ENCODE measurements around the gene PARP9.

Gene PARP9

DNA sequence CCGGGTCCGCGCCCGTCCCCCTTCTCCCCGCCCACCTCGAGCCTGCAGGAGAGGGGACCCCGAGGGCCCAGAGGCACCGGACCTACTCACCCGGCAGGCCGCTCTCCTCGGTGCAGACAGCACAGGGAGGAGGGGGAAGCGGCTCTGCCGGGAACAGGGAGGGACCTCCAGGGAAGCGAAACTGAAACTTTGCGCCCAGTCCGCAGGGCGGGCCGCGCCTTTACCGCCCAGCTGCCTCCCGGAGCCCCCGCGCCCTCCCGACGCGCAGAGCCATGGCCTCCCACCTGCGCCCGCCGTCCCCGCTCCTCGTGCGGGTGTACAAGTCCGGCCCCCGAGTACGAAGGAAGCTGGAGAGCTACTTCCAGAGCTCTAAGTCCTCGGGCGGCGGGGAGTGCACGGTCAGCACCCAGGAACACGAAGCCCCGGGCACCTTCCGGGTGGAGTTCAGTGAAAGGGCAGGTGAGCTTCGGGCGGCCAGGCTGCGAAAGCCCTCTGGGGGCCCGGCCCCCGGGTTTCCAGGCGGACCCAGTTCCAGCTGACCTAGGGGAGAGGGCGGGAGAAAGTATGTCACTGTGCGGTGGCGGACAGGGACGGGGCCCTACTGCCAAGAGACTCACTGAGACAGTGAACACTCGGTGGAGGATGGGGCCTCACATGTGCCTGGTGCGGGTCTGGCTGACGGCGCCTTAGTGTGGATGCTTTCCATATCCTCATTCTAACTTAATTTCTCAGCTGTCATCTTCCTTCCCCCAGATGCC, at the start of gene PARP9, which contains the start of gene DTX3L:
TSS of gene PARP9 (minus strand) at position 146 of the 758 bp plus-strand sequence. CDS start 4,680 bp downstream, outside the sequence.
TSS of gene DTX3L (plus strand) at position 184 of the 758 bp plus-strand sequence. CDS start at position 273, 89 bp downstream.
- peak; percentile 80 for DNase-seq

DNA sequence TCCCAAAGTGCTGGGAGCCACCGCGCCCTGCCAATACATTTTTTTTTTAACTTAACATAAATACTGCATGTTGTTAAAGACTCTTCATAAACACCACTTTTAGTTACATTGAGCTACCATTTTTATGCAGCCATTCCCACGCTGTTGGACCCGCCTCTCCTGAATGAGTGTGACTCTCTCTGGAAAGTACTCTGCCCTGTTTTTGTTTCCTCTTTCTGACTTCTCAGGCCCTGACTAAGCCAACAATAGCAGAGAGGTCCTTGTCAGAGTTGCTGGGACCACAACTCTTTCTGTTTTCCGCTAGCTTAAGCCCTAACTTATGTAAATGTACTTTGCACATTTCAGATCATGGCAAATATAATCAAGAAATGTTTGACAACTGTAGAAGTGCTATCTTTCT, 48.6 kb upstream of the PARP9 start:
- DNase-seq = no peak

DNA sequence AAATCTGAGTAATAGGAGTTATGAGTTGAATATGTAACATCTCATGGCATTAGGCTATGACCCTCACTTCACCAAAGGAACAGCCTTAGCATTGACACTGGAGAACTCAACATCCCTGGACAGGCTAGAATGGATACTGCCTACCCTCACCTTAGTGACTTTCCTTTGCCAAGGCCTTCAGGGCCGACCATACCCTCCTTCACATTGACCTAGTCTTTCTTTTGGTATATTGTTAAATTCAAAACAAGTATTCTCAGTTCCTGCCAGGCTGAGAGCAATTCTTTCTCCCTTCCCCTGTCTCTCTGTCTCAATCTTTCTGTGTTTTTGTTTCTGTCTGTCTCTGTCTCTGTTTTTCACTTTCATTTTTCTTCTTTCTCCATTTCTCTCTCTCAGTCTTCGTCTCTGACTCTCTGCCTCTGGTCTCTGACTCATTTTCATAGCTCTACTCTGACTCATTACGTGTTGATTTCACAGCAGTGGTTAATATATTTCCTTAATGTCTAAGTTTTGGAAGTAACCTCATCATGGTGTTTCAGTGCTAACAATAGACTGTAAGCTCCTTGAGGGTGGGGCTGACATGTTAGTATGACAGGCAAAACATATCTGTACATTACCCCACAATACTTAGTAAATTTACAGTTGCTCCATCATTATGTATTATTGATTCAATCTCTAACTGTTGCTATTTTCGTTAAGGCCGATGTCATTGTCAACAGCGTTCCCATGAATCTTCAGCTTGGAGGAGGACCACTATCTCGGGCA, 45.9 kb upstream of the PARP9 start:
- DNase-seq = peak; percentile 13

DNA sequence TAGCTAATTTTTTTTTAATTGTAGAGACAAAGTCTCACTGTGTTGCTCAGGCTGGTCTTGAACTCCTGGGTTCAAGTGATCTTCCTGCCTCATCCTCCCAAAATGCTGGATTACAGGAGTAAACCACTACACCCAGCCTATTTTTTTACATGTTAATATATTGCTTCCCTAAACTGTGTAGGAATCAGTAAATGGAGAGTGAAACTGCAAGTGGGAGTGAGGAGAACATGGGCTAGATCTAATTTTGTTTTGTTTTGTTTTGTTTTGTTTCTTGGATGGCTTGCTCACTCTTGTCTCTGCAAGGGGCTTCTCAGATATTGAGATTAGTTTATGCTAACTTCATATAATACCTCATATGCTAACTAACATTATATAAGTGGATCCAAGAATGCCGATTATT, 44.8 kb upstream of the PARP9 start:
- no peak for DNase-seq

DNA sequence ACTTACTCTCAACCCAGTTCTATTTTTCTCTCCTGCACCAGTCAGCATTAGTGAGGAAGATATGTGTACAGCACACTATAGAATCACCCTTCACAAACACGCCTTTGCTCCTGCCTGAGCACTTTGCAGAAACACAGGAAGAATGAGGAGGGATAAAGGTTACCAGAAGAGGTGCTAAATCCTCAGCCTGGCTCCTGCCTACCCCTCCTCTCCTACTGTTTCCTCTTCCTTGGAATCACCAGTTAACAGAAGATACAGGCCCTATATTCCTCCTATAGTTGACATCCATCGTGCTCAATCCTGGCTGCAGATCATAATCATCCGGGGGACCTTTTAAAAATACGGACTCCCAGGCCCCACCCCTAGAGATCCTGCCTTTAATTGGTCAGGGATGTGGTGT, 42.2 kb upstream of the PARP9 start:
- DNase-seq = no peak

DNA sequence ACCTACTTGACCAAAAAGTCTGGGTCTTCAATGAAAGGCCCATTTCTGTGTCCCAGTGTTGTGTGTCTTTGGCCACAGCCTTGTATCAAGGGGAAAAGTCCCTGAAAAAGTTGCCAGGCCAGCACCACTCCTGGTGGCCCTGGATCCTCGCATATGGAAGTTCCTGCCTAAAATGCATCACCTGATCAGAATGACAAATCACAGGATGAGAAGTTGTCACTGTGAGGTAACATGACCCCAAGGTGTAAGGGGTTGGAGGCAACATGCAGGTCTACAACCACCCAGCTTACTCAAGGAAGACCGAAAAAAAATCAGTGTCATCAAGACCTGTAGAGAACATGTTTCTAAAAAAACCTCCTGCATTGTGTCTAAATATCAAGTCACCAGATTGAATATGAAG, 39.0 kb upstream of the PARP9 start:
- no peak for DNase-seq

GRCh38 chr3:122602011-122602710, 38.1 kb upstream of the PARP9 start:
- no peak for DNase-seq

DNA sequence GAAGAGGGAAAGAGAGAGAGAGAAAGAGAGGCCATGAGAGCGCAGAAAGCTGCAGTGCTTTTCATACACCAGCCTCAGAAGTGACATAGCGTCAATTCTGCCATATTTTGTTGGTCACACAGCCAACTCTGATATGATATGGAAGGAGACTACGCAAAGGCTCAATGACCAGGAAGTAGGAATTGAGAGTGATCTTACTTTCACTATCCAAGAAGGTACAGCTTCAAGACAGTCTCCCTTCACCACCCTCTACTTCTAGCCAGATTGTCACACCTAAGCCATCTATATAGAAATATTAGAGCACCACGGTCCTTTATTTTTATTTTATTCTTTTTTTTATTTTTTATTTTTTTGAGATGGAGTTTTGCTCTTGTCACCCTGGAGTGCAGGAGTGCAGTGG, 34.5 kb upstream of the PARP9 start:
- DNase-seq = no peak

- no peak for DNase-seq
Observed at GRCh38 chr3:122598151-122598550, 34.1 kb upstream of the PARP9 start.

DNA sequence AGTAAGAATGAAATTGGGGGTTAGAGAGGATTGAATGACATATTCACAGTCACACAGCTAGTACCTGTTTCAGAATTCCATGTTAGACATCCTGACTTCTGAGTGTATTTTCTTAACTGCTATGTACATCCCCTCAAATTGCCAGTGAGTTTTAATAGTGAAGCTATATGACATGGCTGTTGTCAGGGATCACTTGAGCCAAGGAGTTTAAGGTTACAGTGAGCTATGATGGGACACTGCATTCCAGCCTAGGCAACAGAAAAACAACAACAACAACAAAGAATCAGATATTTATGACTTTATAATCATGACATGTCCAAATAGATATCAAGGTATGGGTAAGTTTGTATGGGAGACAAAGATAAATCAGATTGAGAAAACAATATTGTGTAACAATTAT, 29.9 kb upstream of the PARP9 start:
- no peak for DNase-seq

DNA sequence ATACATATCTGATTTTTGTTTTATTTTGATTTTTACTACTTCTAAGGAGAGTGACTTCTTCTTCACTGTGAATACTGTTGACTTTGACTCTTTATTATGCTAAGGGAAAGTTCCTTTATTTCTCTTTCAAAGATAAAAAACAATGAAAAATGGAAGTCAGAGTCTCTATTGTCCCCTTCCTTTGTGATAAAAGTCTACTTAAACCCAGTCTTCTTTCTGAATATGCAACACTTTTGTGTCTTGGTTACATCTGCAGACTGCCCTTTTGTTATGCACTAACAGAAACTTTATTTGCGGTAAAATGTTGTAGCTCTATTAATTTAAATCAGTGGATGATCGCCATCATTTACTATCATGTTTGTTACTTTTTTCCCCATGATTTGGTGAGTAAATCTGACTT, 26.5 kb upstream of the PARP9 start:
- DNase-seq = no peak

GRCh38 chr3:122589297-122589696, 25.2 kb upstream of the PARP9 start:
- no peak for DNase-seq

DNA sequence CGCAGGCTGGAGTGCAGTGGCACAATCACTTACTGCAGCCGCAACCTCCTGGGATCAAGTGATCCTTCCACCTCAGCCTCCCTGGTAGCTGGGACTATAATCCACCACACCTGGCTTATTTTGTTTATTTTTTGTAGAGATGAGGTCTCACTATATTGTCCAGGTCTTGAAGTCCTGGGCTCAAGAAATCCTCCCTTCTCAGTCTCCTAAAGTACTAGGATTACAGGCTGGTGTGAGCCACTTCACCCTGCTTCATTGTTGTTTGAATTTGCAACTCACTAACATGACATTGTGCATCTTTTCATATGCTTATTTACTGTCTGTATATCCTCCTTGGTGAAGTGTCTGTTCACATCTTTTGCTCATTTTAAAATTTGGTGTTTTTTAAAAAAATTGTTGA, 23.5 kb upstream of the PARP9 start:
- no peak for DNase-seq

DNA sequence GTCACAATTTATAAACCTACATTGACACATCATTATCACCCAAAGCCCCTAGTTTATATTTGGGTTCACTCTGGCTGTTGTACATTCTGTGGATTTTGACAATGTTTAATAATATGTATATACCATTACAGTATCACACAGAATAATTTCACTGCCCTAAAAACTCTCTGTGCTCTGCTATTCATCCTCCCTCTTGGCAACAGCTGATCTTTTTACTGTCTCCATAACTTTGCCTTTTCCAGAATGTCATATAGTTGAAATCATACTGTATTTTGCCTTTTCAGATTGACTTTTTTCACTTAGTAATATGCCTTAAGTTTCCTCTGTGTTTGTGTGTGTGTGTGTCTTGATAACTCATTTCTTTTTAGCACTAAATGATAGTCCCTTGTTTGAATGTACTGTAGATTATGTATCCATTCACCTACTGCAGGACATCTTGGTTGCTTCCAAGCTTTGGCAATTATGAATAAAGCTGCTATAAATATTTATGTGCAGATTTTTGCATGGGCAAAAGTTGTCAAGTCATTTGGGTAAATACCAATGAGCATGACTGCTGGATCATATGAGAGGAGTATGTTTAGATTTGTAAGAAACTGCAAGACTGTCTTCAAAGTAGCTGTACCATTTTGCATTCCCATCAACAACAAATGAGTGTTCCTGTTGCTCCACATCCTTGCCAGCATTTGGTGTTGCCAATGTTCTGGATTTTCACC, 22.8 kb upstream of the PARP9 start:
- DNase-seq = no peak

DNA sequence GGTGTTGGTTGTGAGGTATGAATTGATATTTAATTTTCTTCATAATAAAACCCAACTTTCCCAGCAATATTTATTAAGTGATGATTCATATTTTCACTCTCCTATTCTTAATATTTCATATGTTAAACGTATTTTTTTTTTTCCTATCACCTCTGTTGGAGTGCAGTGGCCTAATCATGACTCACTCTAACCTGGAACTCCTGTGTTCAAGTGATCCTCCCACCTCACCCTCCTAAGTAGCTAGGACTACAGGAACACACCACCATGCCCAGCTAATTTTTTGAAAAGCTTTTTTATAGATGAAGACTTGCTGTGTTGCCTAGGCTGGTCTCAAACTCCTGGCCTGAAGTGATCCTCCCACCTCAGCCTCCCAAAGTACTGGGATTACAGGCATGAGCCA, 22.0 kb upstream of the PARP9 start:
- DNase-seq = no peak

DNA sequence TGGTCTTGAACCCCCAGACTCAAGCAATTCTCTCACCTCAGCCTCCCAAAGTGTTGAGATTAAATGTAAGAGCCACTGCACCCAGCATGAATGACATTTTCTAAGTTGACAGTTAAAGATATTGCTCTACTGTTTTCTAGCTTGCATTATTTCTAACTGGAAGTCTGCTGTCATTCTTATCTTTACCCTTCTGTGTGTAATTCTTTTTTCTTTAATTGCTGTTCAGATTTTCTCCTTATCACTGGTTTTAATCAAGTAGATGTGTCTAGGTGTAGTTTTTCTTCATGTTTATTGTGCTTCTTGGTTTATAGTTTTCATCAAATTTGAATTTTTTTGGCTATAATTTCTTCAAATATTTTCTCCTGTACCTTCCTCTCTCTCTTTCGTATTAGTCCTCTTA, 18.3 kb upstream of the PARP9 start:
- DNase-seq = no peak

DNA sequence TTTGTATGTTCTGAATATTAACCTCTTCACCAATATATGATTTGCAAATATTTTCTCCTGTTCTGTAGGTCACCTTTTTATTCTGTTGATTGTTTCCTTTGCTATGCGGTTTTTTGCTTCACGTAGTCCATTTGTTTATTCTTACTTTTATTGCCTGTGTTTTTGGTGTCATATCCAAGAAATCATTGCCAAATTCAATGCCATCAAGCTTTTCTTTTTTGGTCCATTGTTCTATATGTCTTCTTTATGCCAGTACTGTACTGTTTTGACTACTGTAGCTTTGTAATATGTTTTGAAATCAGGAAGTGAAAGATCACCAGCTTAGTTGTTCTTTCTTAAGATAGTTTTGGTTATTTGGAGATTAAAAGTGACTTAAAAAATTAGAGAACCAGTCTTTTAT, 17.5 kb upstream of the PARP9 start:
- DNase-seq = no peak

DNA sequence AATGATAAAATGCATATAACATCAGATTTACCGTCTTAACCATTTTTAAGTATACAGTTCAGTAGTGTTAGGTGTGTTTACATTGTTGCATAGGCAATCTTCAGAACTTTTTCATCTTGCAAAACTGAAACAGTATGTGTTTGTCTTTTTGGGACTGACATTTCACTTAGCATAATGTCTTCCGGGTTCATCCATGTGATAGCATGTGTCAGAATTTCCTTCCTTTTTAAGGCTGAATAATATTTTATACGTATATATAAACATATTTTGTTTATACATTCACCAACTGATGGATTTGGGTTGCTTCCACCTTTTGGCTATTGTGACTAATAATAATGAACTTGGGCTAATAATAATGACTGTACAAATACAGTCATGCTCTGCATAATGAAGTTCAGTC, 16.4 kb upstream of the PARP9 start:
- DNase-seq = no peak

DNA sequence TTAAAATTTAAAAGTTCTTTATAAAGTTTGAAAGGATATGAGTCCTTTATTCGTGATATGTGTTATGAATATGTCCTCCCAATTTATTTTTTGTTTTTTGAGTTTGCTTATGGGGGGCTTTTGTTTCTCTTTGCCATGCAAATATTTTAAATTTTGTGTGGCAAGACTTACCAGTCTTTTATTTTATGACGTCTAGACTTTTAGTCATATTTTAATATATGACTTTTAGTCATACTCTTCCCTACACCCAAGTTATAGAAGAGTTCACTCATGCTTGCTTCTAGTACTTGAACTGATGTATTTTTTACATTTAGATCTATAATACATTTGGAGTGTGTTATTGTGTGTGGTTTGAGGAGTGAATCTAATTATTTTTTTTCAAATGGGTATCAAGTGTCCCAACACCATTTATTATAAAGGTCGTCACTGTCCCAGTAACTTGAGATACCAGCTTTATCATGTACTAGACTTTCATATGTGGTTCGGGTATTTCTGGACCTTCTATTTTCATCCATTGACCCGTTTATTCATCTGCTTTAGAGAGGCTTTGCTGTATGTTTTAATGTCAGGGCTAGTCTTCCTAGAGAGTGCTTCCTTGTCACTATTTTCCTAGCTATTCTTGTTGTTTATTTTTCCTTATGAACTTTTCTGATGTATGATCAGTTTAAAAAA, 14.1 kb upstream of the PARP9 start:
- no peak for DNase-seq

DNA sequence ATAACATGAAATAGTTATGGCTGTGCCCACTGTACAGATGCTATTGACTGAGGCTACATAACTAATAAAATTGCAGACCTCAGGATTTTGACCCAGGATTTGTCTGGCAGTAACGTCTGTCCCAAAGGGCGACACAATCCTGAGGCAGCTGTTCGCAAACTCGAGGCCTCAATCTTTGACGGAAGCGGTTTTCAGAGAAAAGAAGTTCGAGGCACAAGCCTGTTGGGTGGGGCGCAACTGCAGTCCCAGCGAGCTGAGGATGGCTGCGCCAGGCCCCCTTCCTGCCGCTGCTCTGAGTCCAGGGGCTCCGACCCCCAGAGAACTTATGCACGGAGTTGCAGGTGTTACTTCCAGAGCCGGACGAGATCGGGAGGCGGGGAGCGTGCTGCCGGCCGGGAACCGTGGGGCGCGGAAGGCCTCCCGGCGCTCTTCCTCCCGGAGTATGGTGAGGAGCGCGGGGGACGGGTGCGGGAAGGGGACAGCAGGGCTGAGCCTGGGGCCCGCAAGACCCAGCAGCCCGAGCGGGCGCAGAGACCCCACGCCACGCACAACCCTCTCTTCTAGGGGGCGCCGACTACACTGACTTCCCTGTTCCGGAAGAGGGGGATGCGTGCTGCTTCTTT, 13.4 kb upstream of the PARP9 start, which contains the start of gene PARP15:
TSS of gene PARP15 (plus strand) at position 242 of the 623 bp plus-strand sequence. CDS start at position 260, 18 bp downstream.
- DNase-seq = peak; percentile 57

DNA sequence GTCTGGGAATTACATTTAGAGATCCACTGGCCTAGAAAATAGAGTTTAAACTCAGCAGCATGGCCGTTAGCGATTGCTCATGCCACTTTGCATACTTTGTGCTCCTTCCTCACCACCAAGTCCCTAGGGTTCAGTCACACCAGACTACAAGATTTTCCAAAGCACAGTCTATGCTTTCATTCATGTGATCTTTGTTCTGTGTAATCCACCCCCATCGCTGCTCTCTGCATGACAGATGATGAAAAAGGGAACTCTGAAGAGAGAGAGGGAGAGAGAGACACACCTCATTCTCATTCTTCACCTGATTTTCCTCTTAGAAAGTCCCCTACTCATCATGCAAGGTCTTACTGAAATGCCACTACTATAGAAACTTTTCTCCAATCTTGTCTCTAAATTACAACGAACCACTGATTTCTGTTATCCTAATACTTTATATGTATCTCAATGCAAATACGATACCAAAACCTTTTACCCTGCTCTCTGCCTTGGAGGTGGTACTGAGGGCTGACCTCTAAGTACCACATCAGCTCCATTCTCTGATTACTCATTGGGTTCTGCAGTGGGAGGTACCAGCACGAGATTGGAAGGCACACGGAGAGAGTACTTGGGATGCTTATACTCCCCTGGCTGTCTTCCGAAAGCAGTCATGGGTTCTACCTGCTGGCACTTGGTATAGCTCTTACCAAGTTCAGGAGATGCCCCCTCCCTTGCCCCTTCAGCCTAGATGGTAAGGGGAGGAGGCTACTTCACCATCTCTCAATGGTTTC, 12.3 kb upstream of the PARP9 start:
- DNase-seq = no peak
